HepG2 (cell line): ENCODE measurements around the gene PLOD3. TPM values are rescaled to one million over a fixed set of nuclear protein-coding genes. Genes with fewer than 3 reads are reported as not detected.

Source experiments
- ARNT2 ChIP-seq: sonication (generic); formaldehyde crosslinking; IDR thresholded peaks from 2 replicates; pipeline ENCODE4 v1.8.0; 2022; ENCODE audit warnings: mild to moderate bottlenecking, low read depth, missing genetic modification reagents, moderate library complexity
- CENPX ChIP-seq: sonication (generic); formaldehyde crosslinking; IDR thresholded peaks from 2 replicates; pipeline ENCODE4 v1.9.0; 2021; ENCODE audit warnings: mild to moderate bottlenecking, missing genetic modification reagents, moderate library complexity
- ETV6 ChIP-seq: sonication (generic); formaldehyde crosslinking; conservative IDR thresholded peaks from 2 replicates; pipeline ENCODE4 v1.4.0; 2020; ENCODE audit warnings: missing genetic modification reagents
- FOXA3 ChIP-seq: IDR thresholded peaks from 2 replicates; pipeline ENCODE4 v1.6.1; 2016; ENCODE audit warnings: missing genetic modification reagents, missing compliant biosample characterization
- HHEX ChIP-seq: IDR thresholded peaks from 2 replicates; pipeline ENCODE4 v1.6.1; 2016; ENCODE audit warnings: control low read depth
- KLF6 ChIP-seq: IDR thresholded peaks from 2 replicates; pipeline ENCODE4 v1.8.0; 2016; ENCODE audit warnings: missing biosample characterization, missing genetic modification reagents
- MEF2D ChIP-seq: sonication (generic); formaldehyde crosslinking; IDR thresholded peaks from 2 replicates; pipeline ENCODE4 v1.5.1; 2020; ENCODE audit warnings: mild to moderate bottlenecking, missing genetic modification reagents
- MEIS1 ChIP-seq: sonication (generic); formaldehyde crosslinking; IDR thresholded peaks from 2 replicates; pipeline ENCODE4 v1.9.0; 2021; ENCODE audit warnings: mild to moderate bottlenecking, missing genetic modification reagents, moderate library complexity, borderline replicate concordance
- PHF5A ChIP-seq: IDR thresholded peaks from one replicate; pipeline ENCODE4 v1.6.1; 2018; ENCODE audit warnings: low read depth, missing genetic modification reagents; ENCODE audit not compliant: unreplicated experiment
- REXO4 ChIP-seq: sonication (generic); formaldehyde crosslinking; IDR thresholded peaks from 2 replicates; pipeline ENCODE4 v1.8.0; 2022; ENCODE audit warnings: missing genetic modification reagents, mild to moderate bottlenecking, borderline replicate concordance
- THAP8 ChIP-seq: sonication (generic); formaldehyde crosslinking; IDR thresholded peaks from 2 replicates; pipeline ENCODE4 v1.5.1; 2020; ENCODE audit warnings: missing genetic modification reagents, mild to moderate bottlenecking, borderline replicate concordance
- ZBTB20 ChIP-seq: sonication (generic); formaldehyde crosslinking; IDR thresholded peaks from 2 replicates; pipeline ENCODE4 v1.8.1; 2023; ENCODE audit warnings: missing genetic modification reagents, low read depth, mild to moderate bottlenecking, borderline replicate concordance
- ZKSCAN5 ChIP-seq: sonication (generic); formaldehyde crosslinking; IDR thresholded peaks from 2 replicates; pipeline ENCODE4 v1.5.1; 2020; ENCODE audit warnings: mild to moderate bottlenecking, missing genetic modification reagents
- ZNF121 ChIP-seq: sonication (generic); formaldehyde crosslinking; IDR thresholded peaks from 2 replicates; pipeline ENCODE4 v1.5.0; 2020; ENCODE audit warnings: mild to moderate bottlenecking, missing genetic modification reagents
- ZNF143 ChIP-seq: sonication (generic); formaldehyde crosslinking; IDR thresholded peaks from 2 replicates; pipeline ENCODE4 v1.4.0; 2020; ENCODE audit warnings: missing genetic modification reagents
- ZNF335 ChIP-seq: sonication (generic); formaldehyde crosslinking; IDR thresholded peaks from 2 replicates; pipeline ENCODE4 v1.4.0; 2020; ENCODE audit warnings: missing genetic modification reagents
- ZNF572 ChIP-seq: sonication (generic); formaldehyde crosslinking; IDR thresholded peaks from 2 replicates; pipeline ENCODE4 v1.5.1; 2020; ENCODE audit warnings: mild to moderate bottlenecking, missing genetic modification reagents
- ZNF598 ChIP-seq: sonication (generic); formaldehyde crosslinking; IDR thresholded peaks from 2 replicates; pipeline ENCODE4 v1.5.1; 2020; ENCODE audit warnings: mild to moderate bottlenecking, missing genetic modification reagents, borderline replicate concordance
- ZNF678 ChIP-seq: sonication (generic); formaldehyde crosslinking; IDR thresholded peaks from 2 replicates; pipeline ENCODE4 v1.4.0; 2020; ENCODE audit warnings: mild to moderate bottlenecking, missing genetic modification reagents
- ZNF75D ChIP-seq: sonication (generic); formaldehyde crosslinking; IDR thresholded peaks from 2 replicates; pipeline ENCODE4 v1.8.1; 2023; ENCODE audit warnings: missing genetic modification reagents, mild to moderate bottlenecking, borderline replicate concordance
- ZNF766 ChIP-seq: sonication (generic); formaldehyde crosslinking; IDR thresholded peaks from 2 replicates; pipeline ENCODE4 v1.5.0; 2020; ENCODE audit warnings: missing genetic modification reagents, borderline replicate concordance
- ZNF772 ChIP-seq: sonication (generic); formaldehyde crosslinking; IDR thresholded peaks from 2 replicates; pipeline ENCODE4 v1.5.0; 2020; ENCODE audit warnings: mild to moderate bottlenecking, missing genetic modification reagents
- polyA plus RNA-seq, 8 experiments: library from polyadenylated mRNA; depleted of rRNA in 3 of 8; stranded (reverse) in 7 of 8; unstranded in 1 of 8; fragments of >200 nt; fragmentation: Illumina TruSeq in 4 of 8; extraction: Trizol in 4 of 8; gene quantifications; 2 replicates each; pipeline versions ENCODE4 v1.2.1 to v1.2.3, GENCODE V29; 2011 to 2016; ENCODE audit warnings: low read depth in 4 of 8, missing spikeins in 1 of 8, mixed read lengths in 1 of 8; ENCODE audit not compliant: insufficient read depth in 1 of 8
- total RNA-seq, 5 experiments: library from RNA; depleted of rRNA; stranded (reverse); fragments of >200 nt; fragmentation: Illumina TruSeq; extraction: Trizol; gene quantifications; 2 replicates each; pipeline ENCODE4 v1.2.3, GENCODE V29; 2016; ENCODE audit warnings: low read depth in 1 of 5
- TF ChIP-seq, protein P1 (sequence below): sonication (generic); formaldehyde crosslinking; IDR thresholded peaks from 2 replicates; pipeline ENCODE4 v1.4.0; 2020; ENCODE audit warnings: mild to moderate bottlenecking, low read depth, missing genetic modification reagents
- TF ChIP-seq, protein P2 (sequence below): IDR thresholded peaks from 2 replicates; pipeline ENCODE4 v1.6.1; 2012; ENCODE audit warnings: inconsistent platforms
- TF ChIP-seq, protein P3 (sequence below): sonication (generic); formaldehyde crosslinking; IDR thresholded peaks from 2 replicates; pipeline ENCODE4 v1.5.0; 2020; ENCODE audit warnings: missing genetic modification reagents, mild to moderate bottlenecking, borderline replicate concordance

PLOD3 gene
- total and polyA plus RNA-seq, 2 of the 13 experiments (the other 11 are each of a cell fraction or from before 2014, with no cell fraction given) = 65.8 to 67.4 TPM

DNA sequence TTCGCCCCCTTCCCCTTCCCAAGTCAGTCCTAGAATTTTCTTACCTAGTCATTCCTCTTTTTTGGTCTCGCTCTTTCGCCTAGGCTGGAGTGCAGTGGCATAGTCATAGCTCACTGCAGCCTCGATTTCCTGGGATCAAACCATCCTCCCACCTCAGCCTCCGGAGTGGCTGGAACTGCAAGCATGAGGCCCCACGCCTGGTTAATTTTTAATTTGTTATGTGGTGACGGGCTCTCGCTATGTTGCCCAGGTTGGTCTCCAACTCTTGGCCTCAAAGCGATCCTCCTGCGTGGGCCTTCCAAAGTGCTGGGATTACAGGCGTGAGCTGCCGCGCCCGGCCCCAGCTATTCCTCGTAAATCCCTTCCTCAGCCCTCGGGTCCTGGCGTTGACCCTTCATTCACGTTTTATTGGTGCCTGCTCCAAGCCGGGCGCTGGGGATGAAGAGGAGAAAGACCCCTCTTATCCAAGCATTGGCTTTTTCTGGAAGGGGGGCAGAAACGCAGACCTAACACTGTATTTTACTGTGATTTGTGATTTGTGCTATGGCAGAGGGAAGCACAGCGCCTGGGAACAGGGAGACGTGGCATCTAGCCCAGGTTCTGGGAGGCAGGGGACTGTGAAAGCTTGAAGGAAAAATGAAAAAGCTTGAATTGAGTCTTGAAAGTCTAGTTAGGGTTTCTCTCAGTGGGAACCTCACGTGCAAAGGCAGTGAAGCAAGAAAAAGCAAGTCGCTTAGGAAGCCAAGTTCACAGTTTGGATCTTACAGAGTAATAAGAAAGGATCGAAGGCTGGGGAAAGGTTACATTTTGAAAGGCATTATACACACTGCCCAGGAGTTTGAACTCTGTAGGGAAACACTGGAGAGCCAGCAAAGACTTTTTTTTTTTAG, 1.1 kb upstream of the PLOD3 start (continued):
- TF ChIP-seq MEIS1 (CRISPR knock-in tag) (peak; percentile 34; the same call in 1 of the 2 replicates), REXO4 (CRISPR knock-in tag) (no peak), ETV6 (CRISPR knock-in tag) (no peak), ZNF75D (CRISPR knock-in tag) (no peak), ZBTB20 (0 out of 2 replicates have a peak, but pooled peaks have one; percentile 71), FOXA3 (CRISPR knock-in tag) (no peak), HHEX (CRISPR knock-in tag) (no peak), THAP8 (no peak), ZNF766 (CRISPR knock-in tag) (no peak), ZNF143 (CRISPR knock-in tag) (no peak), PHF5A (peak; percentile 1), ZNF598 (CRISPR knock-in tag) (no peak), CENPX (CRISPR knock-in tag) (no peak), ARNT2 (CRISPR knock-in tag) (peak; percentile 43; the same call in 1 of the 2 replicates), MEF2D (CRISPR knock-in tag) (peak; percentile 38; the same call in 1 of the 2 replicates), ZKSCAN5 (CRISPR knock-in tag) (0 out of 2 replicates have a peak, but pooled peaks have one; percentile 16), ZNF572 (CRISPR knock-in tag) (0 out of 2 replicates have a peak, but pooled peaks have one; percentile 34), ZNF121 (CRISPR knock-in tag) (peak; percentile 100), KLF6 (CRISPR knock-in tag) (no peak), ZNF772 (CRISPR knock-in tag) (0 out of 2 replicates have a peak, but pooled peaks have one; percentile 6), ZNF335 (CRISPR knock-in tag) (no peak), ZNF678 (CRISPR knock-in tag) (no peak; the same call in 1 of the 2 replicates)
- TF ChIP-seq, protein P1, sequence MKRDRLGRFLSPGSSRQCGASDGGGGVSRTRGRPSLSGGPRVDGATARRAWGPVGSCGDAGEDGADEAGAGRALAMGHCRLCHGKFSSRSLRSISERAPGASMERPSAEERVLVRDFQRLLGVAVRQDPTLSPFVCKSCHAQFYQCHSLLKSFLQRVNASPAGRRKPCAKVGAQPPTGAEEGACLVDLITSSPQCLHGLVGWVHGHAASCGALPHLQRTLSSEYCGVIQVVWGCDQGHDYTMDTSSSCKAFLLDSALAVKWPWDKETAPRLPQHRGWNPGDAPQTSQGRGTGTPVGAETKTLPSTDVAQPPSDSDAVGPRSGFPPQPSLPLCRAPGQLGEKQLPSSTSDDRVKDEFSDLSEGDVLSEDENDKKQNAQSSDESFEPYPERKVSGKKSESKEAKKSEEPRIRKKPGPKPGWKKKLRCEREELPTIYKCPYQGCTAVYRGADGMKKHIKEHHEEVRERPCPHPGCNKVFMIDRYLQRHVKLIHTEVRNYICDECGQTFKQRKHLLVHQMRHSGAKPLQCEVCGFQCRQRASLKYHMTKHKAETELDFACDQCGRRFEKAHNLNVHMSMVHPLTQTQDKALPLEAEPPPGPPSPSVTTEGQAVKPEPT (CRISPR knock-in tag) = 0 out of 2 replicates have a peak, but pooled peaks have one; percentile 15
- TF ChIP-seq, protein P2, sequence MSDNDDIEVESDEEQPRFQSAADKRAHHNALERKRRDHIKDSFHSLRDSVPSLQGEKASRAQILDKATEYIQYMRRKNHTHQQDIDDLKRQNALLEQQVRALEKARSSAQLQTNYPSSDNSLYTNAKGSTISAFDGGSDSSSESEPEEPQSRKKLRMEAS = no peak; the same call in 1 of the 2 replicates
- TF ChIP-seq, protein P3, sequence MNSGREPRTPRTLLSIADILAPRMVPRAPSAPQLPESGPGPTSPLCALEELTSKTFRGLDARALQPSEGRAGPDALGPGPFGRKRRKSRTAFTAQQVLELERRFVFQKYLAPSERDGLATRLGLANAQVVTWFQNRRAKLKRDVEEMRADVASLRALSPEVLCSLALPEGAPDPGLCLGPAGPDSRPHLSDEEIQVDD (CRISPR knock-in tag) = no peak
